Glomerular endothelial cell (primary cell): Measurements from ENCODE around the gene FAM83F. TPM values are rescaled to one million over a fixed set of nuclear protein-coding genes. Genes with fewer than 3 reads are reported as not detected.
"Not testable (repeated sequence)": the region's sequence is repeated elsewhere in the genome, so short reads cannot be mapped to it uniquely, and the experiment has no call there.

Experiments used
- DNase-seq: peaks from one replicate; pipeline ENCODE4 v3.0.0-alpha.2; 2011; ENCODE audit warnings: low read depth, low spot score; ENCODE audit errors: extremely low read depth
- total RNA-seq: library from RNA; depleted of rRNA; stranded (reverse); fragments of >200 nt; gene quantifications from 2 replicates; pipeline ENCODE4 v1.2.3, GENCODE V29; 2015

FAM83F gene
- total RNA-seq, 1 donor from 2014 or later, result 0.18 TPM

DNA sequence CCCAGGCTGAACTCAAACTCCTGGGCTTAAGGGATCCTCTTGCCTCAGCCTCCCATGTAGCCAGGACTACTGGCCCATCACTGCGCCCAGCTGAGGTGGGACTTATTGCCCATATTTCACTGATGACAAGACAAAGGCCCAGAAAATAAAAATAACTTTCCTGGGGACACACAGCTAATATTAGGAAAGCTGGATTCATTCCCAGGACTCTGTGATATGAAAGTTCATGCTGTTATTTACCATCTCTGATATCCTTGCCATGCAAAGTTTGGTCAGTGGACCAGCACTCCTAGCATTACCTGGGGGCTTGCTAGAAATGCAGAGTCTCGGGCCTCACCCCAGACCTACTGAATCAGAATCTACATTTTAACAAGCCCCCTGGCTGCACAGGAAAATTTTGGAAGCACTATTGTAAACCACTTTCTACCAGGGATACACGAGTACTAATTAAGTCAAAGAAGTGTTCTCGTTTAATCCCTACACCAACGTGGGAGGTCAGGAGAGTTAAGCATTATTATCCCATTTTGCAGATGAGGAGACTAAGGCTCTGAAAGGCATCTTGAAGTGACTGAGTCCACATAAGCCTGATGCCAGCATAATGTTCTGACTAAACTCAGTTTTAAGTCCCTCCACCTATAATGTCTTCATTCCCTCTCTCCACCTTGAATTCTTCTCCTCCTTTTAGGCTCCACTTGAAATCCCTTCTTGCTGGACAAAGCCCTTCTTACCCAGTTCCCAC, 2.5 kb upstream of the FAM83F start:
- DNase-seq, result no peak

DNA sequence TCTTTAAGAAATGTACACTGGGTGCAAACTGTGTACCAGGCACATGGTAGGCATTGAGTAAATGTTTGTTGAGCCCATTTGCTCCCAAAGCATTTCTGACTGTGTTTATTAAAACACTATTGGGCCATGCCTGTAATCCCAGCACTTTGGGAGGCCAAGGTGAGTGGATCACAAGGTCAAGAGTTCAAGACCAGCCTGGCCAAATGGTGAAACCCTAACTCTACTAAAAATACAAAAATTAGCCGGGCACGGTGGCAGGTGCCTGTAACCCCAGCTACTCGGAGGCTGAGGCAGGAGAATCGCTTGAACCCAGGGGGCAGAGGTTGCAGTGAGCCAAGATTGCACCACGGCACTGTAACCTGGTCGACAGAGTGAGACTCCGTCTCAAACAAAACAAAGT, 1.9 kb upstream of the FAM83F start:
- not testable (repeated sequence) for DNase-seq

DNA sequence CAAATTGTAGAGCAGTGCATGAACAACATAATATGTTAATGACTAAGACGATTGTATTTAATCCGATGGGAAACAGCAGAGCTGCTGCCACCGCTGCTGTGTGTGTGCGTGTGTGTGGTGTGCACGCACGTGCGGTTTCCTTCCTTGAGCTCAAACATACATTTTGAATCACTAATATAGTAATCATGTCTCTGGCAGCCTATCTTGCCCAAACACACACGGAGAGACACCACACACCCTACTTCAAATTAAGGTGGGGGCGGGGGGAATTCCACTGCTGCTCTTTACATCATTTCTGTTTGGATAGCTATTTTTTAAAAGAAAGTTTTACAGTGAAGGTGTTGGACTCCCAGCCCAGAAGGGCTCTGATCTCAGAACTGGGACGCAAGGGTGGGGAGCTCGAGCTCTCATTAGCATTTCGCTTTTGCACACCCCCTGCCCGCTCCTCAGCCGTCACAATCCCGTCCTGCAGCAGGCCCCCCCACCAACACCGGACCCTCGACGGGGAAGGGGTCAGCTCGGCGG, 651 bp upstream of the FAM83F start:
- no peak for DNase-seq

DNA sequence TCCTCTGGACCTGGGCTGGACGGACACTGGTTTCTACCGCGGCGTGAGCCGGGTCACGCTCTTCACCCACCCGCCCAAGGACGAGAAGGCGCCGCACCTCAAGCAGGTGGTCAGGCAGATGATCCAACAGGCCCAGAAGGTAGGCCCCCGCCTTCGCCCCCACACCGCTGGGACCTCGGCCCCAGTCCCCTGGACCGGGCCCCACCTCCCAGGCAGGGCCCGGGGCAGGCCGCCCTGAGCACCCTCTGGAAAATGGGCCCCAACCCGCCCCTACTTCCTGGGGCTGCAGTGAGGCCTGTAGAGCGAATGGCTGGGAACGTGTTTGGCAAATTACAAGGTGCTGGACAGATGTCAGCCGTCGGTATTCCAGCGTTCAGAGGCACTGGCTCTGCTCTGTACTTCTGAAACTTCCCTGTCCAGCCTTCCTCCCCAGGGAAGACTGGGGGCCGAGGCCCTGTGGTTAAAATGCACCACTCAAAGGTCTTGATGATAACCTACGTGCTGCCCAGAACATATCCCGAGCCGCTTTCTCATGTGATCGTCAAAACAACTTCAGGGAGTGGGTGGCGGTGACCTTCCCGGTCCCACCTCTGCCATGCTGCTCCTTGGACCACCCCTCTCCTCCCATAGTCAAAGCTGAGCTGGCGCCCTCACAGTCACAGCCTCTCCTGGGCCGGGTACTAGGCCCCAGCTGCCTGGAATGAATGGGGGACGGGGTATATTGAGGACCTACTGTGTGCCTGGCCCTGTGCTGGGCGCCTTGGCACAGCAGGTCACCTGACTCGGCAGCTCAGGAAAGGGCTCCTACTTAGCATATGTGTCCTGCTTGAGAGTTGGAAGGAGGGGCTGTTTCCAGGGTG, 869 bp downstream of the FAM83F start:
- DNase-seq, result no peak

DNA sequence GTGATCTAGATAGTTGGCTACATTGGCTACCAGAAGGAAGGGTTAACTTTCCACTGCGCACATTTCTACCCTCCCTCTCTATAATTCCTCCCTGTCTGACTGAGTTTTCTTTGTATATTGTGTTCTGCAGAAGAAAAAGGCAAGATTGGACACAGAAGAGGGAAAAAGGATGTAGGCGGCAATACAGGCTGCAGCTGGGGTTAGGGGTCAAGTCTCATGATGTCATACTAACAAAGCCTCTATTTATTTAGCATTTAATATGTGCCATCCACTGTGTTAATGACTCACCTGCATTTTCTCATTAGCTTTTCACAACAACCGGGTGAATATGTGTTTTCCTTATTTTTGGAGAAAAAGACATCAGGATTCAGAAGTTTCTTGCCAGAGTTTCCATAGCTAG, 2.0 kb downstream of the FAM83F start:
- no peak for DNase-seq

DNA sequence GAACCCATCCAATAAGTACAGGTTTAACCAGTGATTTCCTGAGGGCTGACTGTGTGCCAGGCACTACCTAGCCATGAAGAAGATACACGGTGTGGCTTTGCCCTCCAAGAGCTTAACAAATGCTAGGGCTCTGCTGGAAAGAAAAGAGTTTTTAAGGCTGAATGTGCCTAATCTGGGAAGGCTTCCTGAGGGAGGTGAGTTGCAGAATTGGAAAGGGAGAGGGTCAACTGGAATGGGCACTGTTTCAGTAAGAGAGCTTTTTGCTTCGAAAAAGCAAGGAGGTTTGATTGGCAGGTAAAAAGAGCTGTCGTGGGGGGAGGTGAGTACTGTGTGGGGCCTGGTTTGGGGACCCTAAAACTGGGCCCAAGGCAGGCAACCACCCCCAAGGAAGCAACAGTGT, 2.7 kb downstream of the FAM83F start:
- DNase-seq, result no peak

DNA sequence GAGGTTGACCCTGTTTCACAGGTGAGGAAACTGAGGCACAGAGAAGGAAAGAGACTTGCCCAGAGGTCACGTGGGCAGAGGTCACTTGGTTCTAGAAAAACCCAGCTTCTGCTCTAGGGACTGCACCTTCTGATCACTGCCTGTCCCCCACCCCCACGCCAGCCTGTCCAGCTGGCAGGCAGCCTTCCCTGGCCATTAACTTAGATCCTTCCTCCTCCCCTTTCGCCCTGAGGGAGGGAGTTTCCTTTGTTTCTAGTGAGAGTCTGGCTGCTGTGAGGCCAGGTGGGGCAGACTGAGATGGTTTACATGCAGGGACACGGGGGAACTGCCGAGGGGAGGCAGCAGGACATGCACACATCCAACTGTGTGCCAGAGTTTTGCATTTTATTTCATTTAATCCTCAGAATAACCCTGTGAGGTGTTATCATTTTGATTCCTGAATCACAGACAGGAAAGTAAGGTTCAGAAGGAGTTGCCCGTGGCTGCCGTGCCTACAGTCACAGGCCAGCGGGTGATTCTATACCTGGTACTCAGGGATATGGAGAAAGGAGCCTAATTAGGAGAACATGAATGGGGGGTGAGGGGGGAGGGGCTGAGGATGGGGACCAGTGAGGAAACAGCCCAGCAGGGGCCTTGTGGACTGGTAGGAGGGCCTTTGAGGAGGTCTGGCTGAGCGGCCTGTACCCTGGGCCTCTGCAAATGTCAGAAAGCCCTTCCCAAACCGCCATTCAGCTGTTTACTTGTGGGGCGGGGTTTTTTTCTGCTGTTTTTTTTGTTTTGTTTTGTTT, 3.4 kb downstream of the FAM83F start:
- DNase-seq, result no peak

DNA sequence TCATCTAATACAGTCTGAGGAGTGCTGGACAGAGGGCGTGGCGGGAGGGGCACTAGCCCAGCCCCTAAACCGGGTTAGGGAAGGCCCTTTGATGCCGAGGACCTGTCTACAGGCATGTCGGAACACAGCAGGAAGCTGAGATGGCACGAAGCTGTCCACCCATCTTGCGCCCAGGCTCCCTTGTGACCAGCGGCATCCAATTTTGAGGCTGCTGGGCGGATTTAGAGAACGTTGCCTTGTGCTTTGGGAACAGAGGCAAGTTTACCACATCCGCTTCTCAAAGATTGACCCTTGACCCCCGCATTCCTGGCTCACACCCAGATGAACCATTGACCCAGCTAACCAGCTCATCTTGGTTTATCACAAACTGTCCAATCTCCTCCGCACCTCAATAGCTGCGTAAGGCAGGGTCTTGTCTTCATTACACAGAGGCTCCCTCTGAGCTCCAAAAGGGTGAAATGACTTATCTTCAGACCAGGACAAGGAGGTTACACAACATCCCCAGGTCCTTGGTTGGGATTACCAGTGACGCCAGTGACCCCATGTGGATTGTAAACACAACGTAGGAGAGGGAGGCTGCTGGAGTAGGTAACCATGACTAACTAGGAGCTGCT, 4.5 kb downstream of the FAM83F start:
- DNase-seq, result no peak

DNA sequence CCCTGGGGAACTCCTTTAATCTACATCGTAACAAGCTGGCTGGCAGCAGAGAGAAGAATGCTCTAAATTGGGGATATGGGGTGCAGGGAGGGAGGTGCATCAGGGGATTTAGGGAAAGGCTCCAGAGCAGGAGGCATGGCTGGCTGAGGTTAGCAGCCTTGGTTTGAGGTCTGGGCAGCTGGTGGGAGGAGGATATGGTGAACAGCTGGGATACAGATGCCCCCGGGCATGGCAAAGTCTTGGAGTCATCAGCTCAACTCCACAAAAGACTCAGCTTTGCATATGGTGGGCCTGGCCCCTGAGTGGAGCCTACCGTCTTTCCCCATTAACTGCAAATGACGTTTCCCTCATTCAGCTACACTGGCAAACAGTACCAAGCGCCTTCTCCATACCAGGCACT, 5.4 kb downstream of the FAM83F start:
- DNase-seq, result no peak

DNA sequence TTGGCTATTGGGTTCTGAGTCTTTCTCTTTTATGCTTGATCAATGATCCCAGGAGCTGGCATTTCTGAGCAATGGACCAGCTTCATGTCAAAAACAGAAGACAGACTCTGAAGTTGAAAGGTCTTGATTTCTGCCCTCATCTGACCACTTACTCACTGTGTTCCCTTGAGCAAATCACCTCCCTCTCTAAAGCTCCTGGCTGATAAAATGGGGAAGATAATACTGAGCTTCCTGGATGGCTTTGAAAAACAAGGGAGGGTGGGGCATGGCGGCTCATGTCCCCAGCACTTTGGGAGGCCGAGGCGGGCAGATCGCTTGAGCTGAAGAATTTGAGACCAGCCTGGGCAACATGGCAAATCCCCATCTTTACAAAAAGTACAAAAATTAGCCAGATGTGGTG, 6.4 kb downstream of the FAM83F start:
- no peak for DNase-seq

DNA sequence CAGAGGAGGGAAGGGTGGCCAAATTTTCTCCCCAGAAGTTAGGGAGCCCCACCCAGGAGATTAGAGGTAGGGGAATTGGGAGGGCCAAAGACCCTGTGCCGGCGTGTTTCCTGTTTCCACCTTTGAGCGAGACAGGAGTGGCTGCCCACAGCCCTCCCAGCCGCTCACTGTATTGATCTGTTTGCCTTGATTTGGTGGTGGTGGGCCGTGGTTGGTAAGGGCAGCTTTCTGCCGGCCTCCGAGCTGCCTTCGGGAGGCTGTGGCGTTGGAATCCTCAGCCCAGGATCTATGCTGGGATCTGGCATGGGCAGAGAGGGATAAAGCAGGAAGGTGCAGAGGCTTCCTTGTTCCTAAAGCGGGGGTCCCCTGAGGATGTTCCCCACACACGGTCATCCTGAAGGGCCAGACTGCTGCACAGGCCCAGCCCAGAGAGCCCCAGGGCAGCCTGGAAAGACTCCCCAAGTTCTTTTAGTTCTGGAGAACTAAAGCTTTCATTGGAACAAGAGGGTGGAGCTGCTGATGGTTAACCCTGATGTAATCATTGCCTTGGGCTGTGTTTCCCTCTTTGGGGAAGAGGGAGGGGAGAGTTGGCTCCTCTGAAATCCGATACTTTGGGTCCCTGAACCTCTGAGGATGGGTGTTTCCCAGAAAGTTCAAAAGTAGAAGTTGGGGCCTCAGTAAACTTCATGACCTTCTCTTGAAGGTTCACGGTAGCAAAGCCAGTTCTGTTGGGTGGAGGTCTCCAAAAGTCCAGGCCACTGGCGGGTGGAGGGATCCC, 7.2 kb downstream of the FAM83F start:
- DNase-seq, result no peak

DNA sequence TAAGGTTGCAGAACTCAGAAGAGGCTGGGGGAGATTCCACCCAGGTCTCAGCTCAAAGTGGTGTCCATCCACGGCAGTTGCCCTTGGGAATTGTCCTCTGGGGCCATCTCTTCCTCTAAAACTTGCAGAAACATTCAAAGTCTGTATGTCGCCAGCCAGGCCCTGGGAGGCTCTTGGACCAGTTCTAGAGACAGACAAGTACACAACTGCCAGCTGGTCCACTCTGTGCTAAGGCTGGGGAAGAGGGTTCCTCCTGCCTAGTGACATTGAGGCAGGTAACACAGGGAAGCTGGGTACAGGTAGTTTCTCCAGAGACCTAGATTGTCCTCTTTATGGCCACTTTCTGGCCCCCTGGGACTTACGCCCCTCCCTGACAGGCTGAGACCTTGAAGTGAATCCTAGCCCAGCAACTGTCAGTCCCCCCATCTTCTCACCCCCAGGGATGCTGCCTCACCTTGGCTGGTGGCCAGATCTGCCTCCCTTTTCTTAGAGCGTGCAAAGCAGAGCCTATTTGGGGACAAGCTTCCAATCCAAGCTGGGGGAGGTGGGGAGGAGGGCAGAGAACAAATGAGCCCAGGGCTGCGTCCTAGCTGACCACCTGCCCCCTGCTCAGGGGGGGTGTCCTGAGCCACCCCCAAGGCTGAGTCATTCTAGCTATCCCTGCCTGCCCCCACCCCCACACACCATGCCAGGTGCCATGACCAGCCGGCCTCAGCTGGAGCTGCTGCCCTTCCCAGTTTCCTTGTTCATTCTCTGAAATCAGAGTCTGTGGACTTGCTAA, 8.4 kb downstream of the FAM83F start:
- no peak for DNase-seq

DNA sequence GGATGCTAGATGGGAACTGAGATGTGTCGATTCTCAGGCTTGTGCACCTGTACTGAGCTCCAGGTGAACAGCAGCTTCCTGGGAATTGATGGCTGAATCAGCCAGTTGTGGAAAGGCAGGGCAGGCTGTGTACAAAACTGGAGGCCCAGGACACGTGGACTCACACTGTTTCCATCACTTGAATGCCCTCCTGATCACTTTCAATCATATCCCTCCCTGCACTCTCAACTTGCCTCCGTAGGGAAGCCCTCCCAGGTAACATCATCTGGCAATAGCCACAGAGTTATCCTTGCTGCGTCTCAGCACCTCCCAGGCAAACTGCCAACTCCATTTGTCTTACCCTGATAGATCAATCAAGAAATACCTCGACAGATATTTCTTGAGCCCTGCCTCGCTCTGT, 10.1 kb downstream of the FAM83F start:
- DNase-seq, result no peak

DNA sequence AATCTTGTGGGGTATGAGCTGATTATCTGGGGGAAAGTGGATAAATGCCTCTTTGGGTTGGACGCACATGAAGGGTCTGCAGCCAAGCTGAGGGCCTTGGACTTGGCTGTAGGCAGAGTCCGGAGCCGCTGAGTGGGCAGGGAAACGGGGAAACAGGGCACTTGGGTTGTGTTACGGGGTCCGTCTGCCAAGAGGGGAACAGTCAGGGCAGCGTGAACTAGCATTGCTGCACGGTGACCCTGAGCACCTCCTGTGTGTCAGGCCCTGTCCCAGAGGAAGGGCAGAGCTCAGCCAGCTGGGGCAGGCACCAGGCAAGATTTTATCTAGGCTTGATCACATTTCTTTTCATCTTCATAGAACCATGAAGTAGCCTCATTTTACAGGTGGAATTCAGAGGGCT, 11.9 kb downstream of the FAM83F start:
- DNase-seq, result no peak

DNA sequence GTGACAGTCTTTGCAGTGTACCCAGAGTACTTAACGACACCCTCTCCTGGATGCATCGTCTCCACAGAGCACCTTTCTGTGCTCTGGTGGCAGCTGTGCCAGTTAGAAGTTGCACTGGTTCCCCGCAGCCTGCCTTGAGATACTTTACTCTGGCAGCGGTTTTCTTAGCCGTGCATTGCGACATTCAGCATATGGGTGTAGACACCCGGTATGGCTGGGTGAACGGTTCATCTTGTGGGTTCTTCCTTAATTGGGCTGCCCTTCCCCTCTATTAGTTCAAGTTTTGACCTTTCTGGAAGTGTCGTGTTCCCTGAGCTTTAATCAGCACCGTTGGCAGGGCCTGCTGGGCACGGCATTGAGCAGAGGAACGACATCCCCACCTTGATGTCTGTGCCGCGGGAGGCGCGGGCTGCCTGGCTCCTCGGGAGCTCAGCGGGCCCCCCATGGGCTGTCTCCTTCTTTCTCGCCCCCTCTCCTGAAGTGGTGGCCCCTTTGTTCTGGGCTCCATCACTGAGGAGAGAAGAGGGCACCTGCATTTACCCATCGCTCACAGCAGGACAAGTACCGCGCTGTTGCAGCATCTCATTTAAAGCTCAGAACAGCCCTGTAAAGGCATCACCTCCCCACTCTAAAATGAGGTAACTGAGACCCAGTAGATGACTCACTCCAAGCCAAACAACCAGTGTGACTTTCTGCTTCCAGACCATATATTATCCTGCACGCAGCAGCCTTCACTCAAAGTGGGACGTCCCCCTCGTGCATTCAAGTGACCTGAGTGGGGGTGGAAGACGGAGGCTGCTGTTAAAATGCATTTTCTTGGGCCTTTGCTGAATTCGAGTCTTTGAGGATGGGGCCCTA, 13.3 kb downstream of the FAM83F start:
- DNase-seq, result no peak

DNA sequence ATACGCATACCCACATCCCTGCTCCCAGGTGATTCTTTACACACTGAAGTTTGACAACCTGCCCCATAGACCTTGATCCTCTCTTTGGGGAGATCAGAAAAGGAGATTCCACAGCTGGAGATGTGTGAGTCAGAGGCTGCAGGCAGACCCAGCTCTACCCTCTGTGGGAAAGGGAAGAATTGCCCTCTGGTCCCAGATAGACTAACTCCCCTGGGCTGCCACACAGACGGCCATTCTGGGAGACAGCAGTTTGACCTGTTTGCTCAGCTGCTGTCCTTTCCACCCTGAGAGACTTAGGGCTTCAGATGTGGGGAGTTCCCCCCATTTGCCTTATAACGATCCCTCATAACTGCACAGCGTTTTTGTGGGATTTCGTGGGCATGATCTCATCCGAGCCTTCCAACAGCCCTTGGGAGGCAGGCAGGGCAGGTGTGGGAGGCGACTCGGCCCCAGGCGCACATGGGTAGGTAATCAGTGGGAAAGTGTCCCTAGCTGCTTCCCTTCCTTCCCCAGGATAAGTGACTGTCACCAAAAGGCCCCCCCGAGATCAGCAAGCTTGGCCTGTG, 14.1 kb downstream of the FAM83F start:
- DNase-seq, result no peak

DNA sequence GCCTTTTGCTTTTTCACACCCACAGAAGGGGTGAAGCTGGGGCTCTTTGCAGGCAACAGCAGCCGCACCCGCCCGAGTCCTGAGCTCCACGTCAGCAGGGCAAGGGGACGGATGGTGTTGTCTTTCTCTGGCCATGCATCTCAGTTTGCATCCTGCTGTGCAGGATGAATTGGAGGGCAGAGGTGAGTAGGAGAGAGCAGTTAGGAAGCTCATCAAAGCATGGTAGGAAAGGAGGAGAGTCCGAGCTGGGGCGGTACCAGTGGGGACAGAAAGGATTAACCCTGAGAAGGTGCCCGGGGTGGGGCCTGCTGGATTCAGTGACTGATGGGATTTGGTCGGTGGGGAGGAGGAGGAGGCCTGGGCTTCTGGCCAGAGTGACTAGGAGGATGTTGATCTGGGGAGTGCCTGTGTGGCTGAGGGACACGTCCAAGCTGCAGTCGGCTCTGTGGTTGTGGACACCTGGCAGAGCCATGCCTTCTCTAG, 14.6 kb downstream of the FAM83F start:
- DNase-seq, result no peak
